ENCODE data around the gene PDE5A.

Gene PDE5A

GRCh38 chr4:119580293-119580692, 48.3 kb downstream of the PDE5A start:
- no peak for DNase-seq

- DNase-seq, result no peak
Observed at GRCh38 chr4:119579823-119580222, 48.8 kb downstream of the PDE5A start.

- no peak for DNase-seq
Observed at GRCh38 chr4:119570401-119570800, 58.2 kb downstream of the PDE5A start.

- DNase-seq, result no peak
Observed at GRCh38 chr4:119564106-119564505, 64.5 kb downstream of the PDE5A start.

- no peak for DNase-seq
Observed at GRCh38 chr4:119559044-119559647, 69.5 kb downstream of the PDE5A start.

- no peak for DNase-seq
Observed at GRCh38 chr4:119550857-119551532, 77.6 kb downstream of the PDE5A start.

GRCh38 chr4:119549639-119550038, 79.0 kb downstream of the PDE5A start:
- no peak for DNase-seq

GRCh38 chr4:119543779-119544178, 84.8 kb downstream of the PDE5A start:
- no peak for DNase-seq

GRCh38 chr4:119543187-119543586, 85.4 kb downstream of the PDE5A start:
- no peak for DNase-seq

GRCh38 chr4:119540249-119540648, 88.4 kb downstream of the PDE5A start:
- no peak for DNase-seq

- no peak for DNase-seq
Observed at GRCh38 chr4:119537586-119537985, 91.0 kb downstream of the PDE5A start.

- no peak for DNase-seq
Observed at GRCh38 chr4:119536572-119537528, 91.8 kb downstream of the PDE5A start.

GRCh38 chr4:119532319-119532718, 96.3 kb downstream of the PDE5A start:
- no peak for DNase-seq

- no peak for DNase-seq
Observed at GRCh38 chr4:119529788-119530187, 98.8 kb downstream of the PDE5A start.

GRCh38 chr4:119526786-119527550, 101.6 kb downstream of the PDE5A start:
- no peak for DNase-seq

GRCh38 chr4:119525771-119526712, 102.6 kb downstream of the PDE5A start:
- DNase-seq, result no peak

- DNase-seq, result no peak
Observed at GRCh38 chr4:119525005-119525749, 103.4 kb downstream of the PDE5A start.

- no peak for DNase-seq
Observed at GRCh38 chr4:119523399-119523798, 105.2 kb downstream of the PDE5A start.

GRCh38 chr4:119521268-119521667, 107.3 kb downstream of the PDE5A start:
- no peak for DNase-seq

- DNase-seq, result no peak
Observed at GRCh38 chr4:119518915-119519410, 109.6 kb downstream of the PDE5A start.
